Left ventricle myocardium inferior (tissue), 1 donor: ENCODE measurements around the gene PPM1M. TPM values are rescaled to one million over a fixed set of nuclear protein-coding genes. Genes with fewer than 3 reads are reported as not detected.

Experiments used
- DNase-seq: peaks from one replicate; pipeline ENCODE4 v3.0.0-alpha.2; 2020
- H3K27ac ChIP-seq: fragments of 200-600 bp; replicated peaks from 2 replicates; pipeline ENCODE4 v1.8.0; 2021
- H3K27me3 ChIP-seq: fragments of 200-600 bp; 2 replicates; pipeline ENCODE4 v1.8.0; 2021; ENCODE audit warnings: low read depth
- H3K36me3 ChIP-seq: fragments of 200-600 bp; 2 replicates; pipeline ENCODE4 v1.8.0; 2021
- H3K4me1 ChIP-seq: fragments of 200-600 bp; 2 replicates; pipeline ENCODE4 v1.8.0; 2021
- H3K4me3 ChIP-seq: fragments of 200-600 bp; 2 replicates; pipeline ENCODE4 v1.8.0; 2021; ENCODE audit warnings: mild to moderate bottlenecking, moderate library complexity
- H3K9me3 ChIP-seq: fragments of 200-600 bp; replicated peaks from 2 replicates; pipeline ENCODE4 v1.8.0; 2021
- CTCF ChIP-seq: fragments of 200-600 bp; IDR thresholded peaks from 2 replicates; pipeline ENCODE4 v1.8.0; 2021; ENCODE audit warnings: antibody characterized with exemption, mild to moderate bottlenecking, borderline replicate concordance
- intact Hi-C: fragments of 100-400 bp; cut with micrococcal nuclease; formaldehyde crosslinking; loops from one replicate; pipeline ENCODE4 v1.11.0; 2022
- total RNA-seq: library from RNA; stranded (reverse); fragmentation: NEBNext Ultra II Directional; extraction: Animal tissue kit (Norgen Biotek cat#: 25700); gene quantifications from one replicate; pipeline ENCODE4 v1.2.1, GENCODE V29; 2021
- donor health status: DM: no; HTN: yes; CAD: no; lungs with severe emphysema.

PPM1M gene
- total RNA-seq, 1 donor from 2014 or later: 9.2 TPM

- peak overlapping the region; percentile 40 for H3K27ac ChIP-seq
- intact Hi-C loops: no loop called here
- H3K36me3 ChIP-seq: peaks cover 59% of the 10 kb centered on the region
These were observed 13.9 kb upstream of the PPM1M start for GRCh38 chr3:52231502-52232278.

GRCh38 chr3:52232279-52233107, 13.1 kb upstream of the PPM1M start:
- Histone ChIP-seq H3K27ac (peak overlapping the region; percentile 94), H3K27me3 (no peaks in the 10 kb centered on the region), H3K4me3 (peak overlapping the region; percentile 70), H3K9me3 (no peaks in the 10 kb centered on the region), H3K4me1 (peaks cover 55% of the 10 kb centered on the region), H3K36me3 (peaks cover 58% of the 10 kb centered on the region)
- TF ChIP-seq CTCF: peak; percentile 26
- no peak for DNase-seq
- intact Hi-C loops: no loop called here

More at GRCh38 chr3:52231502-52232278, 13.9 kb upstream of the PPM1M start:
- DNase-seq: peak; percentile 74
- Histone ChIP-seq H3K27me3 (no peaks in the 10 kb centered on the region), H3K4me3 (peak overlapping the region; percentile 70), H3K4me1 (peaks cover 47% of the 10 kb centered on the region), H3K9me3 (no peaks in the 10 kb centered on the region)
- peak; percentile 89 for TF ChIP-seq CTCF

GRCh38 chr3:52233108-52233591, 12.4 kb upstream of the PPM1M start:
- Histone ChIP-seq H3K27me3 (no peaks in the 10 kb centered on the region), H3K27ac (peak overlapping the region; percentile 94), H3K4me3 (peak overlapping the region; percentile 70), H3K9me3 (no peaks in the 10 kb centered on the region), H3K4me1 (peaks cover 62% of the 10 kb centered on the region), H3K36me3 (peaks cover 52% of the 10 kb centered on the region)
- intact Hi-C loops: no loop called here
- DNase-seq: no peak
- TF ChIP-seq CTCF: no peak

- TF ChIP-seq CTCF: no peak
- DNase-seq: peak; percentile 71
- H3K27ac ChIP-seq: peak overlapping the region; percentile 94
- no peaks in the 10 kb centered on the region for H3K27me3 ChIP-seq
- intact Hi-C loops: no loop called here
- peak overlapping the region; percentile 70 for H3K4me3 ChIP-seq
- H3K4me1 ChIP-seq: peaks cover 70% of the 10 kb centered on the region
- H3K36me3 ChIP-seq: peaks cover 44% of the 10 kb centered on the region
- no peaks in the 10 kb centered on the region for H3K9me3 ChIP-seq
These were observed 11.6 kb upstream of the PPM1M start for GRCh38 chr3:52233968-52234367.
